Measurements from ENCODE around the gene TMEM141. TPM values are rescaled to one million over a fixed set of nuclear protein-coding genes. Genes with fewer than 3 reads are reported as not detected.

TMEM141 gene
- total and polyA plus RNA-seq, 2 donors from 2014 or later, result 96.5 to 403 TPM

DNA sequence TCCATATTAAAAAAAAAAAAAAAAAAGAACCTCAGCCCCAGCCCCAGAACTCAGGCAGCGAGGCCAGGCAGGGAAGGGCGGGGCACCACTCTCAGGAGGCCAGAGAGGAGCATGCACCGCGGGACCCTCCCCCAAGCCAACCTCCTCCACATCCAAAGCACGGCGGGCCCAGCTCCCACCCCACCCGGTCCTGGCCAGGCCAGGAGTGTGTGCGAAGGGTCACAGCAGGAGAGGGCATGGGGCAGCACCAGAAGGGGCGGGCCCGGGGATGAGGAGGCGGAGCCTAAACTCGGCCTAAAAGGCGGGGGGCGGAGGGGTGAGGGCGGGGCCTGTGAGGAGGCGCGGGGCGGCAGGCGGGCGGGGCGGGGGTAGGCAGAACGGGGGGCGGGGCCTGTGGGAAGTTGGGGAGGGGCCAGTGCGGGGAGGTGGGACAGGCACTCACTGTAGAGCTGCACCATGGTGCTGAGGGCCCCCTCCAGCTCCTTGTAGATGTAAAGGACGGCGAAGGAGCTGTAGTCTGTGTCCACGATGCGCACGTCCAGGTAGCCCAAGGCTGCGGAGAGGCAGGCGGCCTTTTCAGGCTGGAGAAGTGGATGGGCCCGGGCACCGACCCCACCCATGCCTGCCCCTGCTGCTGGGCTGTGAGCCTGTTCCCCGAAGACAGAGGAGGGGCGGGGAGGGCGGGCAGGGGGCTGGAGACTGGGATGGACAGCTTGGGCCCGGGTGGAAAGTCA lies 28.1 kb upstream of the TMEM141 start:
- Histone ChIP-seq H3K27ac (ENCODE audit: low read depth in 2 of 2, low read length in 2 of 2) (no peak overlapping the region), H3K9me3 (ENCODE audit: control insufficient read depth in 2 of 3, insufficient read depth in 1 of 3, low read length in 3 of 3) (no peaks in the 10 kb centered on the region), H3K9ac (ENCODE audit: low read length in 3 of 3) (no peak overlapping the region), H3K36me3 (ENCODE audit: control insufficient read depth in 2 of 3, insufficient read depth in 3 of 3, low read length in 3 of 3) (no peaks in the 10 kb centered on the region), H3K4me1 (ENCODE audit: control insufficient read depth in 2 of 3, insufficient read depth in 2 of 3, low read depth in 1 of 3, low read length in 3 of 3) (no peaks in the 10 kb centered on the region), H3K27me3 (ENCODE audit: control insufficient read depth, insufficient read depth, low read length) (no peaks in the 10 kb centered on the region), H3K4me3 (ENCODE audit: low read length in 3 of 3) (no peak overlapping the region)
- TF ChIP-seq, protein P1, sequence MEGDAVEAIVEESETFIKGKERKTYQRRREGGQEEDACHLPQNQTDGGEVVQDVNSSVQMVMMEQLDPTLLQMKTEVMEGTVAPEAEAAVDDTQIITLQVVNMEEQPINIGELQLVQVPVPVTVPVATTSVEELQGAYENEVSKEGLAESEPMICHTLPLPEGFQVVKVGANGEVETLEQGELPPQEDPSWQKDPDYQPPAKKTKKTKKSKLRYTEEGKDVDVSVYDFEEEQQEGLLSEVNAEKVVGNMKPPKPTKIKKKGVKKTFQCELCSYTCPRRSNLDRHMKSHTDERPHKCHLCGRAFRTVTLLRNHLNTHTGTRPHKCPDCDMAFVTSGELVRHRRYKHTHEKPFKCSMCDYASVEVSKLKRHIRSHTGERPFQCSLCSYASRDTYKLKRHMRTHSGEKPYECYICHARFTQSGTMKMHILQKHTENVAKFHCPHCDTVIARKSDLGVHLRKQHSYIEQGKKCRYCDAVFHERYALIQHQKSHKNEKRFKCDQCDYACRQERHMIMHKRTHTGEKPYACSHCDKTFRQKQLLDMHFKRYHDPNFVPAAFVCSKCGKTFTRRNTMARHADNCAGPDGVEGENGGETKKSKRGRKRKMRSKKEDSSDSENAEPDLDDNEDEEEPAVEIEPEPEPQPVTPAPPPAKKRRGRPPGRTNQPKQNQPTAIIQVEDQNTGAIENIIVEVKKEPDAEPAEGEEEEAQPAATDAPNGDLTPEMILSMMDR (IDR thresholded peaks at IDR 0.05; ENCODE audit: borderline replicate concordance, extremely low read depth, insufficient read depth), result no peak
- intact Hi-C loops (cut with DNase I), result no loop called here
- FAIRE-seq (no peak), DNase-seq (peak; percentile 64 to 91 (median 77))

DNA sequence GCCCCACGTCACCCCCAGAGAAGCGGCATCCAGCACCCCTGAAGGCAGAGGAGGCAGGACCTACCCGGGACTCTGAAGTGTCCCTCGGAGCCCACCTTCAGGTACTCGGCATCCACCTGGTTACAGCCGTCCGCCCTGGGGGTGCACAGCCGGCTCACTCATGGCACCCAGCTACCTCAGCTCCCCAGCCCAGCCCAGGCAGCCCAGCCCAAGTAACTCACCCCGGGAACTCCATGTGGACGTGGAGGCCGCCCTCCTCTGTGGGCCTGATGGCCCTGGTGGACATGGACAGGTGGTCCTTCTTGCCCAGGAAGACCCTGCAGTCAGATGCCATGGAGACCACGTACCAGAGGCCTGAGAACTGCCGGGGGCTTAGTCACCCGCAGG lies 27.5 kb upstream of the TMEM141 start:
- Histone ChIP-seq H3K9me3 (ENCODE audit: control insufficient read depth in 2 of 3, insufficient read depth in 1 of 3, low read length in 3 of 3) (no peaks in the 10 kb centered on the region), H3K27me3 (ENCODE audit: control insufficient read depth, insufficient read depth, low read length) (no peaks in the 10 kb centered on the region), H3K4me3 (ENCODE audit: low read length in 3 of 3) (no peak overlapping the region), H3K9ac (ENCODE audit: low read length in 3 of 3) (no peak overlapping the region), H3K27ac (ENCODE audit: low read depth in 2 of 2, low read length in 2 of 2) (no peak overlapping the region), H3K36me3 (ENCODE audit: control insufficient read depth in 2 of 3, insufficient read depth in 3 of 3, low read length in 3 of 3) (no peaks in the 10 kb centered on the region), H3K4me1 (ENCODE audit: control insufficient read depth in 2 of 3, insufficient read depth in 2 of 3, low read depth in 1 of 3, low read length in 3 of 3) (no peaks in the 10 kb centered on the region)
- FAIRE-seq, result no peak
- TF ChIP-seq, protein P1 (IDR thresholded peaks at IDR 0.05; ENCODE audit: borderline replicate concordance, extremely low read depth, insufficient read depth), result no peak
- peak in 2 of 5 donors; percentile 65 to 73 for DNase-seq
- intact Hi-C loops (cut with DNase I), result no loop called here

DNA sequence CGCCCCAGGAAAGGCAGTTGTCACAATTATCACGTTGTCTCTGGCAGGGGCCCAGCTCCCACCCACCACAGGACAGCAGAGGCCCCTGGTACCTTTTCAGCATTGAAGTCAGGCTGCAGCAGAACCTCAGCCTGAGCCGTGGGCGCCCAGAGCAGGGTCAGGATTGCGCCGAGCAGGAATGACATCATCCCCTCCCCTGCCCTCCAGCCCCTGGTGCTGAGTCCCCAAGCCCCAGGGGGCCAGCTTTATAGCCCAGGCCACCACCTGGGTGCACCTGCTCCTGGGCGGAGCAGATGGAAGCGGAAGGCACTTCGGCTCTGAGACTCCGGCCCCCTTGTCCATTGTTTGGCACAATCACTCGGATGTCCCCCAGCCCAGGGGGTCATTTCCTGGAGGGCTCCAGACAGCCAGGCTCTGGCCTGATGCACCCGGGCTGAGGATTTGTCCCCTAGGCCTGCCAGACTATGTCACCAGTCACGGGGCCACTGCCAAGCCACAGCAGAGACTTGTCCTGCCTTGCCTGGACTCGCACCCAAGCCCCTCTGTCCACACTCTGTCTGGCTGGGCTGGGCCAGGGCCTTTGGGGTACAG lies 26.7 kb upstream of the TMEM141 start, which contains the start of gene LCN15:
Gene LCN15 (minus strand): TSS at position 218 of the 591 bp plus-strand sequence. CDS start 30 bp downstream, at position 188.
- FAIRE-seq, result no peak
- Histone ChIP-seq H3K9ac (ENCODE audit: low read length in 3 of 3) (no peak within 1 kb of the TSS), H3K27me3 (ENCODE audit: control insufficient read depth, insufficient read depth, low read length) (no peaks in the 10 kb centered on the region), H3K36me3 (ENCODE audit: control insufficient read depth in 2 of 3, insufficient read depth in 3 of 3, low read length in 3 of 3) (no peaks in the 10 kb centered on the region), H3K4me1 (ENCODE audit: control insufficient read depth in 2 of 3, insufficient read depth in 2 of 3, low read depth in 1 of 3, low read length in 3 of 3) (no peaks in the 10 kb centered on the region), H3K4me3 (ENCODE audit: low read length in 3 of 3) (no peak within 1 kb of the TSS), H3K27ac (ENCODE audit: low read depth in 2 of 2, low read length in 2 of 2) (no peak within 1 kb of the TSS), H3K9me3 (ENCODE audit: control insufficient read depth in 2 of 3, insufficient read depth in 1 of 3, low read length in 3 of 3) (no peaks in the 10 kb centered on the region)
- intact Hi-C loops (cut with DNase I), result no loop called here
- TF ChIP-seq, protein P1 (IDR thresholded peaks at IDR 0.05; ENCODE audit: borderline replicate concordance, extremely low read depth, insufficient read depth), result no peak
- DNase-seq, result peak in 1 of 5 donors; percentile 61
